ENCODE results near the gene MYCBPAP. TPM values are rescaled to one million over a fixed set of nuclear protein-coding genes. Genes with fewer than 3 reads are reported as not detected.

MYCBPAP gene
- total RNA-seq, 2 experiments from 2014 or later, result 6.7 to 13.9 TPM

DNA sequence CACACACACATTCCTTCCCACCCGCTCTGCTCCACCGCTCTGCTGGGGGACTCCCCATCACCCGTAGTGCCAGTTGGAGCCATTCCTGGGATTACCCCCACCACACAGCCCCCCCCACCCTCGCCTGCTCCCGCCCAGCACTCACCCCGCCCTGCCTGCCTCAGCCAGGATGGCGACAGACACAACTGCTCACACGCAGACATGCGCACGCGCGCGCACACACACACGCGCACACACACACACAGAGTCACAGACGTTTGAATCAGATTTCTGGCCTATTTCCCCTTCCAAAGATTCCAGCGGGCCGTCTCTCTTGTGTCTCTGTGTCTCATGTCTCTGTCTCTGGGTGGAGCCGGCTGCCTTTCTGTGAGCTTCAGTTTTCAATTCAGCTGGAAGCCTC lies 56.7 kb downstream of the MYCBPAP start:
- Mint-ChIP-seq H3K36me3 (no peaks in the 10 kb centered on the region), H3K9me3 (ENCODE audit: low read depth) (no peaks in the 10 kb centered on the region), H3K27me3 (peaks cover 61% of the 10 kb centered on the region), H3K27ac (no peak overlapping the region), H3K4me1 (peaks cover 7% of the 10 kb centered on the region), H3K4me3 (no peak overlapping the region)
- CTCF ChIA-PET, result no interaction called here
- DNase-seq, result no peak
- ATAC-seq, result no peak

DNA sequence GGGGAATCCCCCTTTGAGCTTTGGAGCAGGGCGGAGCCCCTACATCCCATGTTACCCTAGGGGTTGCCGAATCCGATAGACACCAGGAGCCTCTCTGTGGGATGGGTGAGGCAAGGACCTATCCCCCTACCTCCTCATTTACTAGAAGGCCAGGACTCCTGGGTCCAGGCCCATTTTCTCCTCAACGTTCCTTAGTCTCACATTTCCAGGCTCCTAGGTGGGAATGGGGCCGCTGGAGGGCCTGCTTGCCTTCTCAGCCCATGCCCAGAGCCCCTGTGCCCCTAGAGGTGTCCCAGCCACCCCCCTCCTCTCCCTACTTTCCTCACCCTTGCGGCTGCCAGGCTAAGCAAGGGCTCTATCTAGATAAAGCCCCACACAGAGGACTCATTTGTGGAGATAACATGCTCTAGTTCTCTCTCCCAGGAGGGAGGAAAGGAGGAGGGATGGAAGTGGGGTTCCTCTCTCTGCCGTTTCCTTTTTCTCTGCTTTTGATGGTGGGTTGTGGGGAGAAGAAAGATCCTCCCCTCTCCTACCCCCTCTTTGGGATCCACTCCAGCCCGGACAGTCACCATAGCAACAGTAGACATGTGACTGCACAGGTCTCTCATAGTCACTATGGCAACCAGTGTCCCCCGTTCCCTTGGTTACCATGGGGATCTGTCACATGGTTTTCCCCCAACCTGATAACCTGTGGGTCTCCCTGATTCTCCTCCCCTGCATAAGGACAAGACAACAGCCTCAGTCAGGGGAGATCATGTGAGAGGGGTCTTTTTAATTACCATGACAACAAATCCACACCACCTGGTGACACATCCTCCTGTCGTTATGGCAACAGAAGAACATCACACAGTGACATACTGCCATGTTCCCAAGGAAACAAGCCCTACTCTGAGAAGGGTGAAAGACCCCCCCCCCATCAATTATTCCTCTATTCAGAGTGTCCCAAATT lies 57.4 kb downstream of the MYCBPAP start:
- Mint-ChIP-seq H3K4me1 (peaks cover 4% of the 10 kb centered on the region), H3K4me3 (no peak overlapping the region), H3K27ac (no peak overlapping the region), H3K9me3 (ENCODE audit: low read depth) (no peaks in the 10 kb centered on the region), H3K27me3 (peaks cover 58% of the 10 kb centered on the region), H3K36me3 (no peaks in the 10 kb centered on the region)
- DNase-seq (no peak), ATAC-seq (no peak)
- CTCF ChIA-PET, result no interaction called here

DNA sequence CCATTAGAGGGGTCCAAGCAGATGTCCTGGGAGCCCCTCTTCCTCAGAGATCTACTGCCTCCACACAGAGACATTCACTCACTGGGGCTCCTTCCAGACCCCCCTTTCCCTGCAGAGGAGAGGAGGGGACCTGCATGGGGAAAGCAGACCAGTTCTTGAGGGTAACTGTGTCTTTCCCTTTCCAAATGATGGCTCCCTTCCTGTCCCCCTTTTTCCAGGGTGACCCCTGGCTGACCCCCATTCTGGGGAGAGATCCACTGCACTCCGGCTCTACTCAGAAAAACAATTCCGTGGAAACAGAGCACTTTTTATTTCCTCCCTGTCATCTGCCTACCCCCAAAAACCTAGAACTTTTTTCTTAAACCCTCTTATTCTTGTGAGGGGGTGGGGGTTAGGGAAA lies 58.6 kb downstream of the MYCBPAP start:
- Mint-ChIP-seq H3K9me3 (ENCODE audit: low read depth) (no peaks in the 10 kb centered on the region), H3K27me3 (peaks cover 60% of the 10 kb centered on the region)

DNA sequence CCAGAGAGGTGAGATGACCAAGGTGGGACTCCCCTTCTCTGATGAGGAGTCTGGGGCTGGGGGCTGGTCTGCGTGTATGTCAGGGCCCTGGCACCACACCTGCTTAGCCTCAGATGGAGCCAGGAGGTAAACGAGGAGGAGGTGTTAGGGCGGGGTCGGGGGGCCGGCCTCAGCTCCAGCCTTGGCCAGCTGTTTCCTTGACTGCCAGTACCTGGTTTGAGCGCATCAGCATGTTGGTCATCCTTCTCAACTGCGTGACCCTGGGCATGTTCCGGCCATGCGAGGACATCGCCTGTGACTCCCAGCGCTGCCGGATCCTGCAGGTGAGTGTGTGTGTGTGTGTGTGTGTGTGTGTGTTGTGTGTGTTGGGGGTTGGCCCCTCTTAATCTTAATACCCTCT lies 60.4 kb downstream of the MYCBPAP start:
- DNase-seq (no peak), ATAC-seq (no peak)
- H3K27me3 Mint-ChIP-seq, result peaks cover 45% of the 10 kb centered on the region
- H3K27ac Mint-ChIP-seq, result no peak overlapping the region
- no peaks in the 10 kb centered on the region for H3K9me3 Mint-ChIP-seq (ENCODE audit: low read depth)
- H3K4me3 Mint-ChIP-seq, result no peak overlapping the region
- no peaks in the 10 kb centered on the region for H3K4me1 Mint-ChIP-seq
- no peaks in the 10 kb centered on the region for H3K36me3 Mint-ChIP-seq
- CTCF ChIA-PET, result no interaction called here

More for the DNA sequence above, 58.6 kb downstream of the MYCBPAP start:
- ATAC-seq (no peak), DNase-seq (no peak)
- no peak overlapping the region for H3K27ac Mint-ChIP-seq
- CTCF ChIA-PET, result no interaction called here
- H3K4me1 Mint-ChIP-seq, result peaks cover 4% of the 10 kb centered on the region
- no peaks in the 10 kb centered on the region for H3K36me3 Mint-ChIP-seq
- no peak overlapping the region for H3K4me3 Mint-ChIP-seq

DNA sequence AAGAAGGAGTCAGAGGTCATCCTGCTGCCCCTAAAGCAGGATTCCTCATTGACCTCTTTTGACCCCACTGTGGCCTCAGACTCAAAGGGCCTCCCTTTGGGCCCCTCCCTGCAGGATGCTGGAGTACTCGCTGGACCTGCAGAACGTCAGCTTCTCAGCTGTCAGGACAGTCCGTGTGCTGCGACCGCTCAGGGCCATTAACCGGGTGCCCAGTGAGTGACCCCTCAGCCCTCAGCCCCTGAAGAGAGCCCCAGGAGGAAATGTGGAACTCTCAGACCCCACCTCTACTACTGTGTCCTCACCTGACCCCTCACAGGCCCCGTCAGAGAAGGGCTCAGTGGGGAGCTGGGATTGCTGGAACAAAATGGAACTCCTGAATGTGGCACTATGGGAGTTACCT lies 61.4 kb downstream of the MYCBPAP start:
- Mint-ChIP-seq H3K27ac (no peak overlapping the region), H3K9me3 (ENCODE audit: low read depth) (no peaks in the 10 kb centered on the region)
- CTCF ChIA-PET, result no interaction called here

DNA sequence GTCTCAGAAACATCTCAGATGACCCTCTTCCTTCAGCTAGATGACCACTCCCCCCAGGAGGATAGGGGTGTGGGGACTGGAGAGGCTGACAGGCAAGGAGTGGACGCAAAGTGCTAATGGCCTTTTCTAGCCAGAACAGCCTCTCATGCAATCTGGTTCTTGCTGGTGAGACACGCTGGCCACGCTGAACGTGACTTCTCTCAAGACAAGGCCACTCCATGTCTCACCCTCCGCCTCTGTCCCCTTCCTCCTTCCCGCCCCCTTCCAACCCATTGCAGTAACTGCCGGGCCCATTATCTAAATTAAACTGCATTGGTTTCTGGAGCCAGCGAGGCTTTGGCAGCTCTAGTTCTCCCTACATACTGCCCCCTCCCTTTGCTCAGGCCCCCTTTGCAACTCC lies 61.8 kb downstream of the MYCBPAP start:
- Mint-ChIP-seq H3K27me3 (peaks cover 33% of the 10 kb centered on the region), H3K27ac (no peak overlapping the region), H3K36me3 (no peaks in the 10 kb centered on the region), H3K4me1 (no peaks in the 10 kb centered on the region), H3K9me3 (ENCODE audit: low read depth) (no peaks in the 10 kb centered on the region), H3K4me3 (no peak overlapping the region)
- CTCF ChIA-PET, result no interaction called here
- ATAC-seq (no peak), DNase-seq (no peak)

More for the DNA sequence above, 61.4 kb downstream of the MYCBPAP start:
- Mint-ChIP-seq H3K36me3 (no peaks in the 10 kb centered on the region), H3K4me1 (no peaks in the 10 kb centered on the region), H3K27me3 (peaks cover 37% of the 10 kb centered on the region), H3K4me3 (no peak overlapping the region)
- no peak for ATAC-seq
- no peak for DNase-seq

DNA sequence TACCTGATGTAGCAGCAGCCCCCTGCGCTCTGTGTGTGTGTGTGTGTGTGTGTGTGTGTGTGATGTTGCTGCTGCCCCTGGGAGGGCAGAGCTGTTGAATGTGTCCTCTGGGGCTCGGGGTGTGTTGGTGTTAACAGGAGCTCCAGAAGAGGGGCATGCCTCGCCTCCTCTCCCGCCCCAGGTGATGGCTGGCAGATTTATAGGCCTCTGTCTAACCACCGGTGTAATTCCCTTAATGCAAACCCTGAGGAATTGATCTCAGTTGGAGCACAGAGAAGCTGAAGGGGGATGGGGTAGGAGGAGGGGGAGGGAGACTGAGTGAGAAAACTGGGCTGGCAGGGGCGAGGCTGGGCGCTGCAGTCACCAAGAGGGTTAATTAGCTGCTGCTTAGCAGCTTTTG lies 62.3 kb downstream of the MYCBPAP start:
- CTCF ChIA-PET, result interaction anchor here (1.2 kb wide), 1 partner anchor 55 kb away, joined by 4 read pairs; no protein-coding TSS in a partner anchor

DNA sequence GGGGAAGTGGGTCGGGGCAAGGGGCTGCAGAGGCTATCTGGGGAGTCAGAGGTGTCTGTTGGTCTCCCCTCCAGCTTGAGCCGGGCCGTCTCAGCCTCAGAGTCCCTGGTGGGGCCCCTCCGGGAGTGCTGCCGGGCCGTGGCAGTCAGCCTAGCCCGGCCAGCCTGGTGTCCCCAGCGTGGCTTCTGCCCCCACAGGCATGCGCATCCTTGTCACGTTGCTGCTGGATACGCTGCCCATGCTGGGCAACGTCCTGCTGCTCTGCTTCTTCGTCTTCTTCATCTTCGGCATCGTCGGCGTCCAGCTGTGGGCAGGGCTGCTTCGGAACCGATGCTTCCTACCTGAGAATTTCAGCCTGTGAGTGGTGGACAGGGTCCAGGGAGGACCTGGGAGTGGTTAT lies 63.4 kb downstream of the MYCBPAP start:
- DNase-seq (no peak), ATAC-seq (no peak)
- Mint-ChIP-seq H3K4me1 (no peaks in the 10 kb centered on the region), H3K27ac (no peak overlapping the region), H3K36me3 (no peaks in the 10 kb centered on the region), H3K27me3 (peaks cover 18% of the 10 kb centered on the region), H3K9me3 (ENCODE audit: low read depth) (no peaks in the 10 kb centered on the region), H3K4me3 (no peak overlapping the region)
- CTCF ChIA-PET, result interaction anchor here (1.1 to 1.2 kb wide), 2 partner anchors 54 to 59 kb away, joined by 4 read pairs; no protein-coding TSS in a partner anchor

More for the DNA sequence above, 62.3 kb downstream of the MYCBPAP start:
- no peaks in the 10 kb centered on the region for H3K36me3 Mint-ChIP-seq
- H3K27me3 Mint-ChIP-seq, result peaks cover 28% of the 10 kb centered on the region
- H3K4me3 Mint-ChIP-seq, result no peak overlapping the region
- no peak for ATAC-seq
- H3K27ac Mint-ChIP-seq, result peak overlapping the region; percentile 13
- no peaks in the 10 kb centered on the region for H3K4me1 Mint-ChIP-seq
- no peaks in the 10 kb centered on the region for H3K9me3 Mint-ChIP-seq (ENCODE audit: low read depth)
- DNase-seq, result no peak

DNA sequence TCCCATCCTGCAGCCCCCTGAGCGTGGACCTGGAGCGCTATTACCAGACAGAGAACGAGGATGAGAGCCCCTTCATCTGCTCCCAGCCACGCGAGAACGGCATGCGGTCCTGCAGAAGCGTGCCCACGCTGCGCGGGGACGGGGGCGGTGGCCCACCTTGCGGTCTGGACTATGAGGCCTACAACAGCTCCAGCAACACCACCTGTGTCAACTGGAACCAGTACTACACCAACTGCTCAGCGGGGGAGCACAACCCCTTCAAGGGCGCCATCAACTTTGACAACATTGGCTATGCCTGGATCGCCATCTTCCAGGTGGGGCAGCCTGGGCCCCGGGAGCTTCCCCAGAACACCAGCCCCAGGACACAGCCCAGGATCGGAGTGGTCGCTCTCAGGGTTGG lies 64.3 kb downstream of the MYCBPAP start:
- no peaks in the 10 kb centered on the region for H3K9me3 Mint-ChIP-seq (ENCODE audit: low read depth)
- CTCF ChIA-PET, result no interaction called here
- H3K4me3 Mint-ChIP-seq, result no peak overlapping the region

DNA sequence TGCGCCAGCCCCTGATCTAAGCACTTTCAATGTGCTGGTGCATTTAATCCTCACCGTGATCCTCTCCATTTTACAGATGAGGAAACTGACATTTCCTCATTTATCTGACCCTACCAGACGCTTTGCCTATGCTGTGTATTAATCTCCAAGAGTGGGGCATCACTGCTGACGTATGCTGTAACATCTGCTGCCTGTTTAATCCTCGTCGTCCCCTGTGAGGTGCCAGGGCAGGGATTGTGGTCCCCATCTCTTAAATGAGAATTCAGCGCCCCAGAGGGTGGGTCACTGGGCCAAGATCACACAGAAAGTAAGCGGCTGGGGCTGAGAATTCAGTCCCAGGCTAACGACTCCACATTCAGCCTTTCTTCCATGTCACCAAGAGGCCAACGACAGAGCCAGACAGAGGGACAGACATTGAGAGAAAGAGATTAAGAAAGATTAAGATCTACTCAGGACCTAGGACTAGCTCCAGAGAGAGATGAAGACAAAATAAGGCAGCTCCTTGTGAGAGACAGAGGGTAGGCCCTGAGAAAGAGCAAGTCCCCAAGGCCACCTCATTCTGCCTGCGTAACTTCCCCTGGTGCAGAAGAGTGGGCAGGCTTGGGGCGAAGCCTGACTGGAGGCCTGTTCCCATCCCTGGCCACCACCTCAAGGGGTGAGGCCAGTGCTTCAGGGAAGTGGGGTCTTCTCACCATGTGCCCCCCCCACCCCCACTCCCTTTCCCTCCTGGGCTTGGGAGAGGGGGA lies 65.8 kb downstream of the MYCBPAP start:
- ATAC-seq (no peak), DNase-seq (no peak)
- H3K27ac Mint-ChIP-seq, result no peak overlapping the region
- no peaks in the 10 kb centered on the region for H3K36me3 Mint-ChIP-seq
- no peaks in the 10 kb centered on the region for H3K9me3 Mint-ChIP-seq (ENCODE audit: low read depth)
- no peaks in the 10 kb centered on the region for H3K4me1 Mint-ChIP-seq
- CTCF ChIA-PET, result no interaction called here
- H3K4me3 Mint-ChIP-seq, result no peak overlapping the region
- H3K27me3 Mint-ChIP-seq, result peaks cover 8% of the 10 kb centered on the region

More for the DNA sequence above, 64.3 kb downstream of the MYCBPAP start:
- Mint-ChIP-seq H3K27me3 (peaks cover 12% of the 10 kb centered on the region), H3K27ac (no peak overlapping the region), H3K36me3 (no peaks in the 10 kb centered on the region), H3K4me1 (no peaks in the 10 kb centered on the region)
- no peak for DNase-seq
- ATAC-seq, result no peak

DNA sequence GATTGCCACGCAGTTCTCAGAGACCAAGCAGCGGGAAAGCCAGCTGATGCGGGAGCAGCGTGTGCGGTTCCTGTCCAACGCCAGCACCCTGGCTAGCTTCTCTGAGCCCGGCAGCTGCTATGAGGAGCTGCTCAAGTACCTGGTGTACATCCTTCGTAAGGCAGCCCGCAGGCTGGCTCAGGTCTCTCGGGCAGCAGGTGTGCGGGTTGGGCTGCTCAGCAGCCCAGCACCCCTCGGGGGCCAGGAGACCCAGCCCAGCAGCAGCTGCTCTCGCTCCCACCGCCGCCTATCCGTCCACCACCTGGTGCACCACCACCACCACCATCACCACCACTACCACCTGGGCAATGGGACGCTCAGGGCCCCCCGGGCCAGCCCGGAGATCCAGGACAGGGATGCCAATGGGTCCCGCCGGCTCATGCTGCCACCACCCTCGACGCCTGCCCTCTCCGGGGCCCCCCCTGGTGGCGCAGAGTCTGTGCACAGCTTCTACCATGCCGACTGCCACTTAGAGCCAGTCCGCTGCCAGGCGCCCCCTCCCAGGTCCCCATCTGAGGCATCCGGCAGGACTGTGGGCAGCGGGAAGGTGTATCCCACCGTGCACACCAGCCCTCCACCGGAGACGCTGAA lies 67.5 kb downstream of the MYCBPAP start:
- Mint-ChIP-seq H3K27me3 (peaks cover 8% of the 10 kb centered on the region), H3K27ac (no peak overlapping the region), H3K4me1 (no peaks in the 10 kb centered on the region), H3K9me3 (ENCODE audit: low read depth) (no peaks in the 10 kb centered on the region), H3K36me3 (no peaks in the 10 kb centered on the region), H3K4me3 (no peak overlapping the region)
- ATAC-seq (no peak), DNase-seq (no peak)
- CTCF ChIA-PET, result interaction anchor here (0.9 to 1.3 kb wide), 2 partner anchors 25 to 91 kb away, joined by 3 read pairs; no protein-coding TSS in a partner anchor

DNA sequence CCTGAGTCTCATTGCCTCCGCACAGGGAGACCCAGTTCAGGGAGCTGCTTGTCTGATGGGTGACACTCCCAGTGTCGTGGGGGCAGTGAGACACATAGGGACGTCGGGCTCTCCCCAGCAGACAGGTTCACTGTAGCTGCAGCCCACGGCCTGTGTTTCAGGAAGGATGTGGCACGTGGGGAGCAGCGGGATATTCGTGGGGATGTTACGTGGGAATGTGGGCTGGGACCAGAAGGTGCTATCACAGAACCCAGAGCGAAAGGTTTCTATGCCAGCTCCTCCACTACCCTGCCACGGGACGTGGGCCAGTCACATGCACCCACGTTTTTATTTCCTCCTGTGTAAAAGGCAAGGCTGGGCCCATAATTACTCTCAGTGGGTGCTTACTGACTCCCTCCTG lies 68.6 kb downstream of the MYCBPAP start:
- peaks cover 8% of the 10 kb centered on the region for H3K27me3 Mint-ChIP-seq
- no peak overlapping the region for H3K4me3 Mint-ChIP-seq
- no peaks in the 10 kb centered on the region for H3K4me1 Mint-ChIP-seq
- DNase-seq, result no peak
- ATAC-seq, result no peak
- H3K9me3 Mint-ChIP-seq (ENCODE audit: low read depth), result no peaks in the 10 kb centered on the region
- CTCF ChIA-PET, result interaction anchor here (1.3 kb wide), 1 partner anchor 93 kb away, joined by 3 read pairs; no protein-coding TSS in a partner anchor
- H3K36me3 Mint-ChIP-seq, result no peaks in the 10 kb centered on the region
- no peak overlapping the region for H3K27ac Mint-ChIP-seq

DNA sequence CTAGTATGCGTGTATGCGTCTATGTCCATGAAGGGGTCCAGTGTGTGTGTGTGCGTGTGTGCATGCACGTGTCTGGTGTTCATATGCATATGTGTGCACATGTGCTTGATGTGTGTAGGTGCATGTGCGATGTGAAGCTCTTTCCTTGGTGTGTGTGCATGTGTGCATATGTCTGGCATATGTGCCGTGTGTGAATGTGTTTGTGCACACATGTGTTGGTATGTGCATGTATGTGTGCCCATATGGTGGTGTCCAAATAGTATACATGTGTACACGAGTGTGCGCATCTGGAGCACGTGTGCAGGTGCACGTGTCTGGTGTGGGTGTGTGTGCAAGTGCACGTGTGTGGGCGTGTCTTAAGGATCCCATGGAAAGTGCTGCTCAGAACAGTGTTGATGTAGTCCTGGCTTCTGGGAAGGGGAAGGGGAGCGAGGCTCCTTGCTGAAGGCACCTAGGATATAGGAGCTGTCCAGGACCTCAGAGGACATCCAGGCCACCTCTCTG lies 69.3 kb downstream of the MYCBPAP start:
- CTCF ChIA-PET, result interaction anchor here (1.3 kb wide), 1 partner anchor 93 kb away, joined by 3 read pairs; no protein-coding TSS in a partner anchor
- no peaks in the 10 kb centered on the region for H3K4me1 Mint-ChIP-seq
- ATAC-seq (no peak), DNase-seq (no peak)
- H3K27me3 Mint-ChIP-seq, result peaks cover 9% of the 10 kb centered on the region
- H3K4me3 Mint-ChIP-seq, result no peak overlapping the region
- no peaks in the 10 kb centered on the region for H3K9me3 Mint-ChIP-seq (ENCODE audit: low read depth)
- no peaks in the 10 kb centered on the region for H3K36me3 Mint-ChIP-seq
- H3K27ac Mint-ChIP-seq, result no peak overlapping the region

All from activated CD8-positive, alpha-beta memory T cell treated with anti-CD3 and anti-CD28 coated beads, Interleukin-2, amount 10 ng/mL, durations not matched to agents 7 days and 5 days (primary cell).